ENCODE results near the gene BDH1. TPM values are rescaled to one million over a fixed set of nuclear protein-coding genes. Genes with fewer than 3 reads are reported as not detected.

The BDH1 gene
- total RNA-seq, 1 donor from 2014 or later: 7.2 TPM

DNA sequence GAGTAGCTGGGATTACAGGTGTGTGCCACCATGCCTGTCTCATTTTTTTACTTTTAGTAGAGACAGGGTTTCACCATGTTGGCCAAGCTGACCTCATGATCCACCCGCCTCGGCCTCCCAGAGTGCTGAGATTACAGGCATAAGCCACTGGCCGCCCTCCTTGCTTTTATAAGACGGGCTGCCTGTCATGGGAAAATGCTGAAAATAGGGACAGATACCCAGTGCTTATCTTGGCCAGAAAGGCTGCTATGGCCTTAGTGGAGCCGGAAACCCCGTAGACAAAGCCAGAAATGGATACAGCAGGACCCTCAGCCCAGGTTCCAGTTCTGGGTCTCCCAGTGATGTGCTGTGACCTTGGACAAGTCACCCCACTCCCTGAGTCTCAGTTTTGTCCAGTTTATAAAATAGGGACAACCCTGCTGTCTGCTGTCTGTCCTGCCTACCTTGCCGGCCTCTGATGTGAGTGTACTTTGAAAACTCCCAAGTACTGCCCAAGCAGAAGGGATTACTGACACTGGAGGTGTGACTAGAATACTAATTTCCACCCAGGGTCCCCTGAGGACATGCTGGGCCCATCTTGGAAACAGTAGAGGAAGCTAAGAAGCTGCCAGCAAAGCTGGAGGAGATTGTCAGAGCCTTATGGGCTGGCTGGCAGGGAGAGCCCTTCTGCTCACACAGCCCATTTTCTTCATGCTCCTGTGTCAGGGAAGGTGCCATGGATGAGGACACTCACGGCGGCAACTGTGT is 59.6 kb downstream of the BDH1 start:
- no peak for DNase-seq (ENCODE audit: low read depth)
- TF ChIP-seq, protein P1, sequence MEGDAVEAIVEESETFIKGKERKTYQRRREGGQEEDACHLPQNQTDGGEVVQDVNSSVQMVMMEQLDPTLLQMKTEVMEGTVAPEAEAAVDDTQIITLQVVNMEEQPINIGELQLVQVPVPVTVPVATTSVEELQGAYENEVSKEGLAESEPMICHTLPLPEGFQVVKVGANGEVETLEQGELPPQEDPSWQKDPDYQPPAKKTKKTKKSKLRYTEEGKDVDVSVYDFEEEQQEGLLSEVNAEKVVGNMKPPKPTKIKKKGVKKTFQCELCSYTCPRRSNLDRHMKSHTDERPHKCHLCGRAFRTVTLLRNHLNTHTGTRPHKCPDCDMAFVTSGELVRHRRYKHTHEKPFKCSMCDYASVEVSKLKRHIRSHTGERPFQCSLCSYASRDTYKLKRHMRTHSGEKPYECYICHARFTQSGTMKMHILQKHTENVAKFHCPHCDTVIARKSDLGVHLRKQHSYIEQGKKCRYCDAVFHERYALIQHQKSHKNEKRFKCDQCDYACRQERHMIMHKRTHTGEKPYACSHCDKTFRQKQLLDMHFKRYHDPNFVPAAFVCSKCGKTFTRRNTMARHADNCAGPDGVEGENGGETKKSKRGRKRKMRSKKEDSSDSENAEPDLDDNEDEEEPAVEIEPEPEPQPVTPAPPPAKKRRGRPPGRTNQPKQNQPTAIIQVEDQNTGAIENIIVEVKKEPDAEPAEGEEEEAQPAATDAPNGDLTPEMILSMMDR (conservative IDR thresholded peaks at IDR 0.05; ENCODE audit: low read depth, low read length): no peak

DNA sequence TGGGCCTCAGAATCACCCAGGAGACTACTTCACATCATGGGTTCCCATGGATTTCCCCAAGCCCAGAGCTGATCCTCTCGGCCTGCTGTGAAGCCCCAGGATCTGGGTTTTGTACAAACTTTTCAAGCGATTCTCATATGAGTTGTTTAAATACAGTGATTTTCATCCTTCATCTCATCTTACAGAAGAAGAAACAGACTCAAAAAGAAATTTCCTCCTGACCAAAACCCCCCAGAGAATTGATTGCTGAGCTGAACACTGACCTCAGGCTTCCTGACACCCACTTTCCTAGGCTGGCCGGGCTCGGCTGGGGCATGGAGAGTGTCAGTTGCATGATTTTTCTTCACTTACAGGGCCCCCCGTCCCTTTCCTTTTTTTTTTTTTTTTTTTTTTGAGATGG is 60.3 kb downstream of the BDH1 start:
- DNase-seq (ENCODE audit: low read depth): no peak
- no peak overlapping the region for H3K4me3 ChIP-seq (ENCODE audit: low read depth, low read length)
- TF ChIP-seq, protein P1 (conservative IDR thresholded peaks at IDR 0.05; ENCODE audit: low read depth, low read length): no peak

More for the DNA sequence above, 59.6 kb downstream of the BDH1 start:
- H3K4me3 ChIP-seq (ENCODE audit: low read depth, low read length): no peak overlapping the region

DNA sequence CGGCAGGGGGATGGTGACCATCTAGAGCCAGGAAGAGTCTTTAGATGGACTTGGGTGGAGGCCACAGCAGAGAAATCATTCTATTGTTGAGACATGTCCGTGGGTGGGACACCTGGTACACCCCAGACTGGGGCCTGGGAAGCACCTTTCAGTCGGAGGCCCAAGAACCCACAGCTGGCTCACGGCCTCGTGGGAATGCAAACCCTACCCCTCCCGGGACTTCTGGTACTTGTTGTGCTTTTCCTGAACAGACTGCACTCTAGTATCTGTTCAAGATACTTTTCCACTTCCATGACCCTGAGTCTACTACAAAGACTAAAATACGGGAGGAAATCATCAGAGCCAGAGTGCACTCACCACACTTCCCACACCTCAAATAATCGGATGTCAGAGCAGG is 60.7 kb downstream of the BDH1 start:
- TF ChIP-seq, protein P1 (conservative IDR thresholded peaks at IDR 0.05; ENCODE audit: low read depth, low read length): no peak
- H3K4me3 ChIP-seq (ENCODE audit: low read depth, low read length): no peak overlapping the region
- DNase-seq (ENCODE audit: low read depth): no peak

DNA sequence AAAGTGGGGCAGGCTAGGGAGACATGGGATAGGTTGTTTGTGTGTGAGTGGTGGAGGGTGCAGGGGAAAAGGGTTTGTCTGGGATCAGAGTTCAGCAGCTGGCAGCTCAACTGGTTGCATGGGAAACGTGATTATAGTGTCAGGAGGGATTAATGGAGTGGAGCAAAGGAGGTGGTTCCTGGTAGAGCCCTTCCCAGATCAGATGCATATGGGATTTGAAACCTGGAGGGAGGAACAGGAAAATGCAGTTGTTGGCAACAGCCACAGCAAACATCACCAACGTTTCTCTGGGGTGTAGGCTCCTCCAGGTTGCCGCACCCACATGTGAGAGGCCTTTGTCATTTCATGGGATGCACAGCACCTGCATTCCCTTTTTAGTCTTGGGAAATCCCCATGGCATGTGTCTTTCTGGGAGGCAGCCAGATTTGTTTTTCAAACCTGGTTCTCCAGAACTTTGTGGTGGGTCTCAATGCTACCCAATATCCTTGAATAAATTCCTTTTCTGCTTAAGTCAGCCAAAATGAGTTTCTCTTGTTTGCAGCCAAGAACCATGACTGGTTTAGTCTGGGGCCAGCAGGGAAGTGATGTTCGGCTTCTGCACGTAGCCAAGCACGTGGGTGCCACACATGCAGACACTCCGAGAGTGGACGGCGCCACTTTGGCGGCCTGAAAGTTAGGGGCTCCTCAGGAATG is 61.3 kb downstream of the BDH1 start:
- DNase-seq (ENCODE audit: low read depth): no peak
- TF ChIP-seq, protein P1 (conservative IDR thresholded peaks at IDR 0.05; ENCODE audit: low read depth, low read length): no peak
- H3K4me3 ChIP-seq (ENCODE audit: low read depth, low read length): no peak overlapping the region

DNA sequence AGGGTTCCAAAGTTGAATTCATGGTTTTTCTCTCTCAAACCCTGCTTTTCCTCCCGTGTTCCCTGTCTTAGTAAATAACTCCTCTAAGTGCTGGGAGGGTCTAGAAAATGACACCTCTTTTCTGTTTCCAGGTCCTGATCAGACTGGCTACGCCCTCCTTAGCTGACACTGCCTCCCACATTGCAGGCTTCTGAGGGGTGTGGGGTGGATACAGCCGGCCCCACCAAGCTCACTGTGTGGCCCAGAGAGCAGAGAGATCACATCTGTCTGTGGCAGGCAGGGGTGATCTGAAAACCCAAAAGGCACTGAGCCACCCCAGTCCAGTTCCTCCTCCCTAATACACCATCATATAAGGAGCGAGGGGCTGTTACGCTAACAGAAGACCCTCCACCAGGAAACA is 62.7 kb downstream of the BDH1 start:
- H3K4me3 ChIP-seq (ENCODE audit: low read depth, low read length): no peak overlapping the region
- TF ChIP-seq, protein P1 (conservative IDR thresholded peaks at IDR 0.05; ENCODE audit: low read depth, low read length): no peak
- DNase-seq (ENCODE audit: low read depth): no peak

DNA sequence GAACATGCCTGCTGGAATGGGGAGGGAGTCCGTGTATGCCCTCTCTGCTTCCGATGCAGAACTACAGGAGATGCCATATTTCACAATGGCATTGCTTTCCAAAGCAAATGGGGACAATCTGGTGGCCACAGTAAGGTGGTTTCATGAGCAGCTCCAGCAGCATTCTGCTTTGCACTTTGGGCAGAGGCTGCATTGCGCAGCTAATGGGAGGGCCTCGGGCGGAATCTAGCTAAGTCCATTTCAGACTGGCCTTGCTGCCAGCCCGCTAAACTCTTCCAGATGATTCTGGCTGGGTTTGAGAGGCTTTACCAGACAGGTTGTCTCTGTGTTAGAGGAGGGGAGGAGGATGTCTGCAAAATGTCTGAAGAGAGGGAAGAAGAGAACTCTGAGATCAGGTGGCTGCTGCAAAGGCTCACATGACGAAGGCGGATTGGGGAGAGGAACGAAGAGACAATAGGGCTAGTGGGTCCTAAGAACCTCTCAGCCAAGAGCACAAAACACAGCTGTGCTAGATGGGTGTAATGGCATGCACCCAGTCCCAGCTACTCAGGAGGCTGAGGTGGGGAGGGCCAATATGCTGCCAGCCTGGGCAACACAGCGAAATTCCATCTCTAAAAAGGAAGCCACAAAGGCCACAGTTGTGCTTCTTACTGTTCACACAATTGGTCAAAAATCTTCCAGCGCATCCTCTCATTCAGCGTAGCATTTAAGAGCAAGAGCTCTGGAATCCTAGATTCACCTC is 63.7 kb downstream of the BDH1 start:
- TF ChIP-seq, protein P1 (conservative IDR thresholded peaks at IDR 0.05; ENCODE audit: low read depth, low read length): no peak
- H3K4me3 ChIP-seq (ENCODE audit: low read depth, low read length): no peak overlapping the region
- no peak for DNase-seq (ENCODE audit: low read depth)

Data from epithelial cell of proximal tubule (primary cell).